ENCODE data around the gene KDM4B.

GRCh38 chr19:5085566-5085965 is 116.7 kb downstream of the KDM4B start:
- TF ChIP-seq, protein P1, sequence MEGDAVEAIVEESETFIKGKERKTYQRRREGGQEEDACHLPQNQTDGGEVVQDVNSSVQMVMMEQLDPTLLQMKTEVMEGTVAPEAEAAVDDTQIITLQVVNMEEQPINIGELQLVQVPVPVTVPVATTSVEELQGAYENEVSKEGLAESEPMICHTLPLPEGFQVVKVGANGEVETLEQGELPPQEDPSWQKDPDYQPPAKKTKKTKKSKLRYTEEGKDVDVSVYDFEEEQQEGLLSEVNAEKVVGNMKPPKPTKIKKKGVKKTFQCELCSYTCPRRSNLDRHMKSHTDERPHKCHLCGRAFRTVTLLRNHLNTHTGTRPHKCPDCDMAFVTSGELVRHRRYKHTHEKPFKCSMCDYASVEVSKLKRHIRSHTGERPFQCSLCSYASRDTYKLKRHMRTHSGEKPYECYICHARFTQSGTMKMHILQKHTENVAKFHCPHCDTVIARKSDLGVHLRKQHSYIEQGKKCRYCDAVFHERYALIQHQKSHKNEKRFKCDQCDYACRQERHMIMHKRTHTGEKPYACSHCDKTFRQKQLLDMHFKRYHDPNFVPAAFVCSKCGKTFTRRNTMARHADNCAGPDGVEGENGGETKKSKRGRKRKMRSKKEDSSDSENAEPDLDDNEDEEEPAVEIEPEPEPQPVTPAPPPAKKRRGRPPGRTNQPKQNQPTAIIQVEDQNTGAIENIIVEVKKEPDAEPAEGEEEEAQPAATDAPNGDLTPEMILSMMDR (IDR thresholded peaks at IDR 0.05; ENCODE audit: low read depth, low read length, poor library complexity, severe bottlenecking), result no peak
- TF ChIP-seq EZH2phosphoT487 (IDR thresholded peaks at IDR 0.05; ENCODE audit: borderline replicate concordance, low read length), result no peak
